ENCODE results near the gene MAPK11. TPM values are rescaled to one million over a fixed set of nuclear protein-coding genes. Genes with fewer than 3 reads are reported as not detected.

The MAPK11 gene
- total and polyA plus RNA-seq, 9 donors = 0.92 to 31.6 (median 12.0) TPM

DNA sequence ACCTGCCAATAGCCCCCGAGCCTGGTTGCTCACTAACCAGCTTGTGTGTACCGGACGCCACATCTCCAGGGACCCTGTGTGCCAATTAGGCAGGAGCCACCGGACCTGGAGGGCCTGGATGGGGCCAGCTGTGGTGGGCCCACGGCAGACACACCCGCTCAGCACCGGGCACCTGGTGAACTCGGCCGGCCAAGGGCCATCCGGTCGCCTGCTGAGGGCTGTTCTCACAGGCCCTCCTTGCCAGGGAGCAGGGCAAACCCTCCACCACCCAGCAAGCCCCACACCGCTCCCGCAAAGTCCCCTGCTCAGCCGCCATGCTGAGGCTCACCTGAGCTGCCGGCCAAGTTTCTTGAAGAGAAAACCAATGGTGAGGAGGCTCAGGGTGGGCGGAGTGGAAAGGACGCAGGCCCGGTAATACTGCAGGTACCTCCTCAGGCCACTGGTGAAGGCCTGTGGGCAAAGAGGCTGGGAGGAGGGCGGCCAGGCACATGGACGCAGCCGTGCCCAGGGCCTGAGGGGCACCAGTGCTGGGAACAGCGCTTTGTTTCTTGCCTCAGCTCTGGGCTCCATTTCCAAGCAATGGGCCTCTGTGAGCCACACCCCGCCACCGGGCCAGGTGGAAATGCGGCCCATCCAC is 42.5 kb downstream of the MAPK11 start:
- no peak overlapping the region for H3K4me3 ChIP-seq
- WGBS, 3 donors = 90 to 95% (median 94%) methylated on average over 25 of the region's 25 CpGs
- intact Hi-C loops (cut with DNase I) = no loop called here
- no peaks in the 10 kb centered on the region for H3K36me3 ChIP-seq
- TF ChIP-seq, protein P1, sequence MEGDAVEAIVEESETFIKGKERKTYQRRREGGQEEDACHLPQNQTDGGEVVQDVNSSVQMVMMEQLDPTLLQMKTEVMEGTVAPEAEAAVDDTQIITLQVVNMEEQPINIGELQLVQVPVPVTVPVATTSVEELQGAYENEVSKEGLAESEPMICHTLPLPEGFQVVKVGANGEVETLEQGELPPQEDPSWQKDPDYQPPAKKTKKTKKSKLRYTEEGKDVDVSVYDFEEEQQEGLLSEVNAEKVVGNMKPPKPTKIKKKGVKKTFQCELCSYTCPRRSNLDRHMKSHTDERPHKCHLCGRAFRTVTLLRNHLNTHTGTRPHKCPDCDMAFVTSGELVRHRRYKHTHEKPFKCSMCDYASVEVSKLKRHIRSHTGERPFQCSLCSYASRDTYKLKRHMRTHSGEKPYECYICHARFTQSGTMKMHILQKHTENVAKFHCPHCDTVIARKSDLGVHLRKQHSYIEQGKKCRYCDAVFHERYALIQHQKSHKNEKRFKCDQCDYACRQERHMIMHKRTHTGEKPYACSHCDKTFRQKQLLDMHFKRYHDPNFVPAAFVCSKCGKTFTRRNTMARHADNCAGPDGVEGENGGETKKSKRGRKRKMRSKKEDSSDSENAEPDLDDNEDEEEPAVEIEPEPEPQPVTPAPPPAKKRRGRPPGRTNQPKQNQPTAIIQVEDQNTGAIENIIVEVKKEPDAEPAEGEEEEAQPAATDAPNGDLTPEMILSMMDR (IDR thresholded peaks at IDR 0.05) = no peak
- TF ChIP-seq EP300 (IDR thresholded peaks at IDR 0.05) (no peak), POLR2A (IDR thresholded peaks at IDR 0.05) (no peak)
- H3K27me3 ChIP-seq = no peaks in the 10 kb centered on the region
- H3K4me1 ChIP-seq (ENCODE audit: insufficient read depth) = no peaks in the 10 kb centered on the region
- DNase-seq = no peak
- no peaks in the 10 kb centered on the region for H3K9me3 ChIP-seq
- no peak overlapping the region for H3K27ac ChIP-seq

DNA sequence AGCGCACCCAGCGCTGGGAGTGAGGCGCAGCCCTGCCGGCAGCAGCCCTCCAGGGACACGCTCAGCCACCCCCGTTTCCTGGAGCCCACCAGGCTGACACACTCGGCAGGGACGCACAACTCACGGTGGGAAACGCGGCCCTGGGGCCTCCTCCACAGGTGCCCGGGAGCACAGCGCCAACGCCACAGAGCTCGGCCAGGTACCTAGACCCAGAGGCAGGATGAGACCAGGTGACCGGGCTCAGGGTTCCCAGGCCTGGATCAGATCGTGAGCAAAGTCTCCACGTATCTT is 43.4 kb downstream of the MAPK11 start:
- H3K9me3 ChIP-seq = no peaks in the 10 kb centered on the region
- H3K27me3 ChIP-seq = no peaks in the 10 kb centered on the region
- no peak overlapping the region for H3K4me3 ChIP-seq
- 87 to 91% (median 89%) methylated on average over 12 to 18 of the region's 18 CpGs for whole genome bisulfite sequencing, 3 donors
- H3K27ac ChIP-seq = no peak overlapping the region
- no peak for DNase-seq
- TF ChIP-seq, protein P1 (IDR thresholded peaks at IDR 0.05) = no peak
- TF ChIP-seq POLR2A (IDR thresholded peaks at IDR 0.05) (no peak), EP300 (IDR thresholded peaks at IDR 0.05) (no peak)
- no peaks in the 10 kb centered on the region for H3K36me3 ChIP-seq
- intact Hi-C loops (cut with DNase I) = no loop called here
- H3K4me1 ChIP-seq (ENCODE audit: insufficient read depth) = no peaks in the 10 kb centered on the region

DNA sequence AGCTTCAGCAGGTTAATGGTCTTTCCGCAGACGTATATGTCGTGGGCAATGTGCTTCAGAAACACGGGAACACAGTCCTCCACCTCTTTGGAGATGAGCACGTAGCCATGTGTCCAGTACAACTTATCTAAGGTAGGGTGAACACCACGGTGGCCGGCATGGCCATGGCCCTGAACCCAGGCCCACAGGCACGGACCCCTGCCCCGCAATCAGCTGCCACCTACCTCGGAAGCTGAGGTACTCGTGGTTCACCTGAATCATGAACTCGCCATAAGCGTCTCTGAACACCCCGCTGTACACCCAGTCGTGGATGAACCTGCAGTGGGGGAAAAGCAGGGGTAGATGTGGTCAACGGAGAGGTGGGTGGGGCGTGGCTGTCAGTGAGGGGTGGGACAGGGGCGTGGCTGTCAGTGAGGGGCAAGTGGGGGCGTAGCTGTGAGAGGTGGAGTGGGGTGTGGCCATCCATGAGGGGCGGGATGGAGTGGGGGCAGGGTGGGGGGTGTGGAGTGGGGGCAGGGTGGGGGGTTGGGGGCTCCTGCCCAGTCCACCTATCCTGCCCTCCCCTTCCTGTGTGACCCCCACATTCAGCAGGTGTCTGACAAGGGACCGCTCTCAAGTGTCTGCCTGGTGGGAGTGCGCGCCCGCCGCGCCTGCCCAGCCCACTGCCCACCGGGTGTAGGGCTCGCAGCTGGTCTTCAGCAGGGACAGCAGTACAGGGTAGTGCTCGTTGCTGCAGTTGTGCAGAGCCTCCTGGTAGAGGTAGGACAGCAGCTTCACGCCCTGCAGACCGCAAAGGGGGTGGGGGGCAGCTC is 43.9 kb downstream of the MAPK11 start:
- no peaks in the 10 kb centered on the region for H3K36me3 ChIP-seq
- no peaks in the 10 kb centered on the region for H3K4me1 ChIP-seq (ENCODE audit: insufficient read depth)
- no peak overlapping the region for H3K4me3 ChIP-seq
- WGBS, 3 donors = 87 to 90% (median 88%) methylated on average over 31 of the region's 31 CpGs
- TF ChIP-seq EP300 (IDR thresholded peaks at IDR 0.05) = no peak
- no peak for TF ChIP-seq POLR2A (IDR thresholded peaks at IDR 0.05)
- TF ChIP-seq, protein P1 (IDR thresholded peaks at IDR 0.05) = no peak
- intact Hi-C loops (cut with DNase I) = no loop called here
- no peak overlapping the region for H3K27ac ChIP-seq
- H3K27me3 ChIP-seq = no peaks in the 10 kb centered on the region
- no peak for DNase-seq
- H3K9me3 ChIP-seq = no peaks in the 10 kb centered on the region

DNA sequence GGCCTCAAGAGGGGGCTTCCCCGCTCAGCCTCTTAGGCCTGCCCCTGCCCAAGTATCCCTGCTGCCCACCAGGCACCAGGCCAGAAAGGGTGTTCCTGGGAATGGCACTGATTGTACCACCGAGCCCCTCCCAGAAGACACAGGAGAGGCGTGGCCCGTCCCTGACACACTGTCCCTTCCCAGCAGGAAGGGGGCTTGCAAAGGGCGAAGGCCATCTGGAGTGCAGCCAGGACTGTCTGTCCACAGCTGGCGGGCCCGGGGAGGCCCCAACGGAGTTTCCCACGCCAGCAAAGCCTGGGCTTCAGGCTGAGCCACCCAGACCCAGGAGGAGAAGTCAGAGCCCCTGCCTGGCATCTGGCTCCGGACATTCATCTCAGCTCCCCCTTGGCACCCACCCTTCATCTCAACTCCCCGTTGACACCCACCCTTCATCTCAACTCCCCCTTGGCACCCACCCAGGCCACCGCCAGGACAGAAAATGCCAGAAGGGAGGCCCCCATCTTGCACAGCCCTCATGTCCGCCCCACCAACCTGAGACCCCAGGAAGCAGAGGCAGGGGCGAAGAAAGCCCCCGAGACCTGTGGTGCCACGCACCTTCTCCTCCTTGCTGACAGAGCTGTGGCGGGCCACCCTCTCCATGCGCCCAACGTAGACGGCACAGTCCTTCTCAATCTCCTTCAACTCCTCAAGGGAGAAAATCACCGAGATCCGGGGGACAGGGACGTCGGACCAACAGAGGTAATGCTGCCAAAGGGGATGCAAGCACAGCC is 44.8 kb downstream of the MAPK11 start:
- TF ChIP-seq EP300 (IDR thresholded peaks at IDR 0.05) (no peak), POLR2A (IDR thresholded peaks at IDR 0.05) (no peak)
- TF ChIP-seq, protein P1 (IDR thresholded peaks at IDR 0.05) = no peak
- Histone ChIP-seq H3K4me1 (ENCODE audit: insufficient read depth) (no peaks in the 10 kb centered on the region), H3K27me3 (no peaks in the 10 kb centered on the region), H3K27ac (no peak overlapping the region), H3K36me3 (no peaks in the 10 kb centered on the region), H3K4me3 (no peak overlapping the region), H3K9me3 (no peaks in the 10 kb centered on the region)
- intact Hi-C loops (cut with DNase I) = no loop called here
- WGBS, 3 donors = 75 to 88% (median 76%) methylated on average over 22 to 24 of the region's 24 CpGs
- no peak for DNase-seq

All from ovary (tissue), 9 donors.